GM12878 (cell line): ENCODE results near the gene KRTAP5-4. TPM values are rescaled to one million over a fixed set of nuclear protein-coding genes. Genes with fewer than 3 reads are reported as not detected.
"Not testable (repeated sequence)": the region's sequence is repeated elsewhere in the genome, so short reads cannot be mapped to it uniquely, and the experiment has no call there.

Experiments
- ATAC-seq: fragments of 200-7000 bp; cut with Tn5 transposase; 3 replicates; pipeline ENCODE4 v1.9.1; 2020; ENCODE audit warnings: mild to moderate bottlenecking, moderate library complexity
- BruUV-seq: library from RNA; stranded (reverse); fragments of 400-500 nt; replicated peaks from 2 replicates; lab custom pipeline; 2021; lab: Mats Ljungman, UMichigan
- CTCF ChIA-PET: fragments of 300-600 bp; sonication (Branson Sonifier 250); formaldehyde crosslinking; extraction: SDS; loops from one replicate; lab custom pipeline; 2021; ENCODE audit warnings: inconsistent platforms; lab: Yijun Ruan, JAX
- POLR2A ChIA-PET: fragments of 350-600 bp; formaldehyde crosslinking; extraction: SDS; loops from one replicate; lab custom pipeline; 2021; ENCODE audit warnings: inconsistent platforms; lab: Charles Lee
- RAD21 ChIA-PET: fragments of 300-600 bp; sonication (Branson Sonifier 250); formaldehyde crosslinking; loops from one replicate; lab custom pipeline; 2023; ENCODE audit warnings: antibody characterized with exemption; ENCODE audit not compliant: unreplicated experiment; lab: Charles Lee
- SMC1A ChIA-PET: fragments of 300-600 bp; sonication (Branson Sonifier 250); formaldehyde crosslinking; loops from one replicate; lab custom pipeline; 2023; ENCODE audit not compliant: unreplicated experiment, uncharacterized antibody; lab: Charles Lee
- DNase-seq: peaks from one replicate; pipeline ENCODE4 v3.0.0-alpha.2; 2011; ENCODE audit warnings: low read depth, low spot score
- FAIRE-seq: peaks from 3 replicates; lab custom pipeline; 2011; peaks lifted over from hg19 to GRCh38; lab: Jason Lieb, UNC
- H2AFZ ChIP-seq: 2 replicates; pipeline ENCODE4 v1.6.0; 2011; ENCODE audit warnings: low read depth, low read length, control low read depth; ENCODE audit not compliant: control insufficient read depth
- H3K27ac ChIP-seq: 2 replicates; pipeline ENCODE4 v1.5.1; 2011; ENCODE audit warnings: control low read depth; ENCODE audit not compliant: control insufficient read depth, insufficient read depth
- H3K27me3 ChIP-seq, 2 experiments: replicated peaks in 1 of 2; 2 replicates each; pipeline versions ENCODE4 v1.6.0 to v1.6.1; 2011; ENCODE audit warnings: low read length in 1 of 2; ENCODE audit not compliant: control insufficient read depth in 2 of 2, insufficient read depth in 2 of 2
- H3K36me3 ChIP-seq, 2 experiments: 2 replicates each; pipeline ENCODE4 v1.5.1; 2011; ENCODE audit warnings: low read length in 1 of 2; ENCODE audit not compliant: control insufficient read depth in 2 of 2, insufficient read depth in 2 of 2
- H3K4me1 ChIP-seq: 2 replicates; pipeline ENCODE4 v1.6.1; 2011; ENCODE audit warnings: mild to moderate bottlenecking, low read length, moderate library complexity, mixed read lengths; ENCODE audit not compliant: control insufficient read depth, insufficient read depth
- H3K4me2 ChIP-seq: 2 replicates; pipeline ENCODE4 v1.6.0; 2011; ENCODE audit warnings: control low read depth; ENCODE audit not compliant: control insufficient read depth, insufficient read depth
- H3K4me3 ChIP-seq: fragments of 200-600 bp; sonication (generic); 2 replicates; pipeline ENCODE4 v1.5.1; 2016
- H3K79me2 ChIP-seq: 2 replicates; pipeline ENCODE4 v1.6.0; 2011; ENCODE audit warnings: low read length; ENCODE audit not compliant: control insufficient read depth, insufficient read depth
- H3K9ac ChIP-seq: 2 replicates; pipeline ENCODE4 v1.8.0; 2011; ENCODE audit warnings: low read length, control low read depth, mixed read lengths; ENCODE audit not compliant: control insufficient read depth, insufficient read depth
- H3K9me3 ChIP-seq: replicated peaks from 3 replicates; pipeline ENCODE4 v1.5.1; 2011; ENCODE audit warnings: mild to moderate bottlenecking, low read length; ENCODE audit not compliant: control insufficient read depth, insufficient read depth
- H4K20me1 ChIP-seq: 2 replicates; pipeline ENCODE4 v1.6.0; 2011; ENCODE audit not compliant: control insufficient read depth, insufficient read depth
- MTA2 ChIP-seq: fragments of 450-650 bp; IDR thresholded peaks from 2 replicates; pipeline ENCODE4 v1.6.1; 2016; ENCODE audit warnings: low read depth, mild to moderate bottlenecking, moderate library complexity
- WGBS: methylation state at CpG from one replicate; pipeline ENCODE4 v1.1.6; 2016; ENCODE audit warnings: low lambda C conversion rate; ENCODE audit not compliant: insufficient replicate concordance, insufficient coverage; ENCODE audit errors: missing lambda C conversion rate; 5-methylcytosine and 5-hydroxymethylcytosine counted together
- in situ Hi-C: fragments of 300-500 bp; cut with MboI; formaldehyde crosslinking; loops from 9 replicates; pipeline ENCODE4 v1.14.3; 2018; ENCODE audit warnings: mixed read lengths
- intact Hi-C: fragments of 100-400 bp; cut with micrococcal nuclease; formaldehyde crosslinking; loops from one replicate; pipeline ENCODE4 v1.14.2; 2022; ENCODE audit not compliant: unreplicated experiment
- polyA plus RNA-seq, 11 experiments: library from polyadenylated mRNA; depleted of rRNA in 4 of 11; unstranded in 6 of 11; stranded (reverse) in 5 of 11; fragments of >200 nt; fragmentation: Nextera tagmentation in 4 of 11; fragmentation: Illumina TruSeq in 1 of 11; extraction: Ambion mirVana in 4 of 11; extraction: Trizol in 1 of 11; gene quantifications; 1 replicate in 1 of 11; 2 replicates in 10 of 11; pipeline versions ENCODE4 v1.2.1 to v1.2.3, GENCODE V29; 2011 to 2016; ENCODE audit warnings: inconsistent platforms in 2 of 11, missing spikeins in 2 of 11, low read depth in 1 of 11
- total RNA-seq, 4 experiments: library from RNA; depleted of rRNA in 3 of 4; stranded (reverse); fragments of >200 nt in 3 of 4; fragmentation: Illumina TruSeq in 1 of 4; extraction: Trizol in 1 of 4; gene quantifications; 2 replicates each; pipeline versions ENCODE4 v1.2.1 to v1.2.3, GENCODE V29; 2013 to 2021

KRTAP5-4 gene
- total and polyA plus RNA-seq, 10 of the 15 experiments (the other 5 are each of a cell fraction or from before 2014, with no cell fraction given) = not detected

DNA sequence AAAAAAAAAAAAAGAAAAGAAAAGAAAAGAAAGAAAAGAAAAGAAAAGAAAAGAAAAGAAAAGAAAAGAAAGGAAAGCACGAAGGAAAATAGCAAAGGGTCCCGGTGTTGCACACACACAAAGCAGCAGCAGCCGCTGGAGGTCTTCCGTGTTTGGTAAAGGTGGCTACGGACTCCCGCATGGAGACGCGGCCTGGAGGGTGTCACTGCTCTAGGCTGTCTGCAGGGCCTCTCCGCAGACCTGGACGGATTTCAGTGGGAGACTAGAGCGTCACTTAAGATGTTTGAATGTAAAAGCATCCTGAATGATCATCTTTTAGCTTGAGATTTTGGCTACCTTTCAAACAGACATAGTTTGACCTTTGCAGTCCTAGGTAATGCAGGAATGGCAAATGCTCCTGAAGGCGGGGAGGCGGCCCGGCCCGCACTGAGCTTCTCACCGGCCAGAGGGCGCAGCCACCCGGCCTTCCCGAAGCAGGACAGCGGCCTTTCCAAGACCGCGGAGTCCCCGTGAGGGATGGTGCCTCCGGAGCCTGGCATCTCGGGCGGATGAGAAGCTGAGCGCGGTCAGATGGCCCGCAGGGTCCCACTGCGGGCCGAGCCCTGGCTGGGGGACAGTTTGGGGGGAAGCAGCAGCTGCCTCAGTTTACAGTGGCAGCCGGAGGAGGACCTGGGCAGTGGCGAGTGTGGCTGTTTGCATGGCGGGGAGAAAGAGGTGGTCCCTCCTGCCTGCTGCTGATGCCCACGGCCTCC is 26.1 kb upstream of the KRTAP5-4 start:
- no peak for FAIRE-seq
- Histone ChIP-seq H3K27me3 (0 out of 4 replicates have a peak, but pooled peaks cover 0 to 2% of the 10 kb centered on the region in 2 experiments), H3K36me3 (no peaks in the 10 kb centered on the region), H3K4me3 (no peak overlapping the region), H3K27ac (no peak overlapping the region), H3K79me2 (no peaks in the 10 kb centered on the region), H2AFZ (no peak overlapping the region), H3K9me3 (no peaks in the 10 kb centered on the region), H3K4me2 (no peak overlapping the region), H3K9ac (no peak overlapping the region), H3K4me1 (no peaks in the 10 kb centered on the region), H4K20me1 (no peaks in the 10 kb centered on the region)
- WGBS = 53% methylated on average over 34 of the region's 35 CpGs
- in situ Hi-C loops (no loop called here), intact Hi-C loops (no loop called here)
- ChIA-PET SMC1A (no interaction called here), CTCF (interaction anchor here (0.7 kb wide), 1 partner anchor 45 kb away, joined by 3 read pairs; no protein-coding TSS in a partner anchor), POLR2A (no interaction called here), RAD21 (no interaction called here)
- no peak for ATAC-seq
- DNase-seq = no peak
- BruUV-seq = no TSS peak
- no peak for TF ChIP-seq MTA2

DNA sequence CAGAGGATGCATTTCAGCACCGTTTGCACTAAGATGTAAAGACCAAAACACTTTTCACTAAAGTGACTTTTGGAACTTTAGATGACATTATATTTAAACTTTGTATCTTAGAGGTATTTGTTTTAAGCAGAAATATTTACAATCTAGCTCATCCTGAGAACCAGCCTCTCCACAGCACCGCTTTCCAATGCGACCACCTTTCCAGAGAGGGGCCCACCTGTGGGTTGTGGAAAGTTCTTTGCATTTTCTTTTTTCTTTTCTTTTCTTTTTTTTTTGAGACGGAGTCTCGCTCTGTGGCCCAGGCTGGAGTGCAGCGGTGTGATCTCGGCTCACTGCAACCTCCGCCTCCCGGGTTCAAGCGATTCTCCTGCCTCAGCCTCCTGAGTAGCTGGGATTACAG is 24.6 kb upstream of the KRTAP5-4 start:
- BruUV-seq, H3K27me3 ChIP-seq, H2AFZ ChIP-seq, in situ Hi-C loops, H3K36me3 ChIP-seq, POLR2A ChIA-PET, DNase-seq, H3K4me3 ChIP-seq, H3K9ac ChIP-seq, H3K9me3 ChIP-seq, H3K27ac ChIP-seq, RAD21 ChIA-PET, H3K4me2 ChIP-seq, SMC1A ChIA-PET, H4K20me1 ChIP-seq, FAIRE-seq, H3K4me1 ChIP-seq, intact Hi-C loops, H3K79me2 ChIP-seq, ATAC-seq: not testable (repeated sequence)
- WGBS = 53% methylated on average over 10 of the region's 10 CpGs
- CTCF ChIA-PET = interaction anchor here (1.5 kb wide), 1 partner anchor 187 kb away, joined by 5 read pairs; no protein-coding TSS in a partner anchor
